HG02763 (cell line): ENCODE measurements around the gene FAXDC2.
"Not testable (repeated sequence)": the region's sequence is repeated elsewhere in the genome, so short reads cannot be mapped to it uniquely, and the experiment has no call there.

Source experiments
- ATAC-seq: cut with Tn5 transposase; IDR thresholded peaks from one replicate; pipeline ENCODE4 v1.9.1; 2021; ENCODE audit warnings: mild to moderate bottlenecking, moderate library complexity; ENCODE audit not compliant: unreplicated experiment

The FAXDC2 gene

GRCh38 chr5:154862766-154863165, 12.4 kb upstream of the FAXDC2 start:
- ATAC-seq: no peak

DNA sequence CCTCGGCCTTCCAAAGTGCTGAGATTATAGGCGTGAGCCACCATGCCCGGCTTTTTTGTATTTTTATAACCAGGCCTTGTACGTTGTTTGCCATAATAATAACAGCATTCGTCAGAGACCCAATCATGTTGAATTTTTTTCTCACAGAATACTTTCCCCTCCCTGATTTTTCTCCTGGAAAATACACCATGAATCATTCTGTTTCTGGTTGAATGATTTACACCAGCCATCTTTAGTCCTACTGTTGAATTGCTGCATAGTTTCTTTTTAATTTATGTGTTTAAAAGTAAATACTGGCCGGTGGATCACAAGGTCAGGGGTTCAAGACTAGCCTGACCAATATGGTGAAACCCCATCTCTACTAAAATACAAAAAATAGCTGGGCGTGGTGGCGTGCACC, 11.5 kb upstream of the FAXDC2 start:
- no peak for ATAC-seq

- ATAC-seq: no peak
Observed at GRCh38 chr5:154860765-154861164, 10.4 kb upstream of the FAXDC2 start.

GRCh38 chr5:154860123-154860522, 9.7 kb upstream of the FAXDC2 start:
- no peak for ATAC-seq

GRCh38 chr5:154858972-154859871, 8.8 kb upstream of the FAXDC2 start:
- no peak for ATAC-seq

DNA sequence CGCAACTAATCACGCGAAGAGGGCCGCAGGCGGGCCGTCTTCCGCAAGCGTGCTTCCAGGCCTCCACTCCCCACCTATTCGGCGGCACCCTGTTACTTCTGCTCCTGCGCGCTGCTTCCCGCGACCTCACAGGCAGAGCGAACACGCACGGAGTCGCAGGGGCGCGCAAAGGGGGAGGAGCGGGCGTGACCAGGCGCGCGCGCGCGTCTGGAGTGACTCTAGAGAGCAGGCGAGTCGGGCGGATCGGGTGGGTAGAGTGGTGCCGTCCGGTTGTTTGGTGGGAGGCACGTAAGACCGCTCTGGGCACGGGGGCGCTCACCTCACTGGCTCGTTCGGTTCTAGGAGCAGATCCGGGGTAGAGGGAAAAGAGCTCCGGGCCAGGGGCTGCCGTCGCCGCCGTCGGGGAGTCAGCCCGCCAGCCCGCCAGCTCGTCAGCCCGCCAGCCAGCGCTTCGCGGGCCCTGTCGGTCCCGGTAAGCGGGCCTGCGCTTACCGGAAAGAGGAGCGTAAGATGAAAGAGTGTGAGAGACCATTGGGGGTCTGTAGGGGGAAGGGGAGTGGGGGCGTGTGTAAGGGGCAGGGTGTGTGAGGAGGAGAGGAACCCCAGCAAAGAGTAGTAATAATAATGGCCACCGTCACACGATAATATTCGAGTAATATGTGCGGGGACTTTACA, 8.0 kb upstream of the FAXDC2 start, which contains the start of gene CNOT8:
TSS of gene CNOT8 (plus strand) at position 331 of the 675 bp plus-strand sequence. CDS start 4,652 bp downstream, outside the sequence.
- peak; percentile 79 for ATAC-seq

DNA sequence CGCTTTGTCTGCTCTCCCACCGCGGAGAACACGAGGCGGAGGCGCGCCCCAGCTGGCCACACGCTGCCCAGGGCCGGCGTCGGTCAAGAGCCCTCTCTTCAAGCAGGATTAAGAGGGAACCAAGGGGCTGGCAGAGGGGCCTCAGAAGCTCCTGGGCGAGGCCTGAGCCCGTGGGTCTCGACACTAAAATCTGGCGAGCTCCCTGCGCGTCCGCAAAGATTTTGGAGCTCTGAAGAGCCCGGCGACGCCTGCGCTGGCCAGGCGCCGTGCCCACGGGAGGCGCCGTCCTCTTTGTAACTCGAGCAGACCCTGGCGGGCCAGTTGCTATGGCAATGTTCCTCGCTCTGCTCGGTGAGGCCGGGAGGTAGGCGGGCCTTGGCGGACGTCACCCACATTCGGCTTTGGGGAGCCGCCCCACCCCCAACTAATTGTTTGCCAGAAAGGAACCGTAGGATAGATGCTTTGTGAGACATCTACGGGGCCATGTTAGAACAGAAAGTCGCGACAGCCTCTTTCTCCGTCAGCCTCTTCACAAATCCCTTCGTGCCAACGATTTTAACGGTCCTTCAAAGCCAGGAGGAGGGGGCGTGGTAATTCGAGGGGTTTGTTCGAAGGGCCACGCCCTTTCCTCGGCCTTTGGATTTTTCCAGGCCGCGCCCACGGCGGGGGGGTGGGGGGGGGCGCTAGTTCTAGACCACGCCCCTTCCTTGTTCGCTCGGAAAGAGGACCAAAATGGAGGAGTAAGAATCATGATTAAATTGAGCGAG, 7.3 kb upstream of the FAXDC2 start:
- peak; percentile 60 for ATAC-seq

DNA sequence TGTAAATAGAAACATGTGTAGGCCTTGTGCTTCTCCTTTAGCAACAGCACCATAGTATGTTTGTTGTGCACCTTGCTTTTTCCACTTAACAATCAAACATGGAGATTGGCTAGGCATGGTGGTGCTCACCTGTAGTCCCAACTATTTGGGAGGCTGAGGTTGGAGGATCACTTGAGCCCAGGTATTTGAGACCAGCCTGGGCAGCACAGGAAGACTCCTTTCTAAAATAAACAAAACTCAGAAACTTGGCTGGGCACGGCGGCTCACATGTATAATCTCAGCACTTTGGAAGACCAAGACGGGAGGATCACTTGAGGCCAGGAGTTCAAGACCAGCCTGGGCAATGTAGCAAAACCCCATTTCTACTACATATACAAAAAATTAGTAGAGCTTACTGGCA, 948 bp upstream of the FAXDC2 start:
- no peak for ATAC-seq

DNA sequence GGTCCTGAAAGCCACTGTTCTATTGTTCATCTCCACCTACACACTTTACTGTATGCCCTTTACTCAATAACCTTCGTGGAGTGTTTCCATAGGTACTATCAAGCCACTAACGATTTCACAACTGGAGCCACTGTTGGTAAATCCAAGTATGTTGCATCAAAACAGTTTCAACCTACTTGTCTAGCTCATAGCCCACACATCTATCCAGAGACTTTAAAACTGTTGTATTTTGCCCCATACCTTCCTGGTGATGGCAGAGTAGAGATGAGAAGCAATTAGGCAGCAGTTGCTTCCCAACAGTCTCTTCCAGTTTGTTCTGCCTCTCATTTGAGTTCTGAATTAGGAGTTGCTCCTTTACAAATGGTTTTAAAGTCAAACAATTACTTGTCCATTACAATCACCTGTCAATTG, 607 bp downstream of the FAXDC2 start:
- no peak for ATAC-seq

GRCh38 chr5:154849264-154849785, 1.1 kb downstream of the FAXDC2 start:
- no peak for ATAC-seq

GRCh38 chr5:154844809-154845208, 5.6 kb downstream of the FAXDC2 start:
- no peak for ATAC-seq

DNA sequence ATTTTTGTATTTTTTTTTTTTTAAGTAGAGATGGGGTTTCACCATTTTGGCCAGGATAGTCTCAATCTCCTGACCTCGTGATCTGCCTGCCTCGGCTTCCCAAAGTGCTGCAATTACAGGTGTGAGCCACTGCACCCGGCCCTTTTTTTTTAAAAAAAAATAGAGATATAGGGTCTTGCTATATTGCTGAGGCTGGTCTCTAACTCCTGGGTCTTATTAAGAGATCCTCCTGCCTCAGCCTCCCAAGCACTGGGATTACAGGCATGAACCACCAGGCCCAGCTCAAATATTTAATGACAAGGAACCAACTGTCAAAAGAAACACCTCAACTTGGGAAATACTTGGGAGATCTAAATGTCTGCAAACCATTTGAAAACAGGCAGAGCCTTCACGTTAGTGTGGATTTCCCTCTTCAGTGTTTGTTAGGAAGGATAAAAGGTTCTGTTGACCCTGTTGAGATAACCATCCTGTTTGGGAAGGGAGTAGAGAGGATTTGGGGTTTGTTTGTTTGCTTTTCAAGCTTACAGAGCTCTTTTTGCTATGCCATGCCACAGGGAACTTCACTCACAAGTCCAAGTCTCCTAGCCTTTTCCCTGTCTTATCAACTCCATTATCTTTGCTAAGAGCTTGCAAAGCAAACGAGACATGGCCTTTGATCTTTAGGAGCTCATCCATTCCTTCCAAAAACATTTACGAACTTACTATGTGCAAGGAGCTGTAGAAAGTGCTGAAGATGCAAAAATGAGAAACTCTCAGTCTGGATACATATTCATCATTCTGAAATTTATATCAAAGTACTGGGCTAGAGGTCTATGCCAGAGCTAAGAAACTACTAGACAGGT, 7.5 kb downstream of the FAXDC2 start:
- ATAC-seq: no peak

- ATAC-seq: no peak
Observed at GRCh38 chr5:154841273-154841661, 9.1 kb downstream of the FAXDC2 start.

DNA sequence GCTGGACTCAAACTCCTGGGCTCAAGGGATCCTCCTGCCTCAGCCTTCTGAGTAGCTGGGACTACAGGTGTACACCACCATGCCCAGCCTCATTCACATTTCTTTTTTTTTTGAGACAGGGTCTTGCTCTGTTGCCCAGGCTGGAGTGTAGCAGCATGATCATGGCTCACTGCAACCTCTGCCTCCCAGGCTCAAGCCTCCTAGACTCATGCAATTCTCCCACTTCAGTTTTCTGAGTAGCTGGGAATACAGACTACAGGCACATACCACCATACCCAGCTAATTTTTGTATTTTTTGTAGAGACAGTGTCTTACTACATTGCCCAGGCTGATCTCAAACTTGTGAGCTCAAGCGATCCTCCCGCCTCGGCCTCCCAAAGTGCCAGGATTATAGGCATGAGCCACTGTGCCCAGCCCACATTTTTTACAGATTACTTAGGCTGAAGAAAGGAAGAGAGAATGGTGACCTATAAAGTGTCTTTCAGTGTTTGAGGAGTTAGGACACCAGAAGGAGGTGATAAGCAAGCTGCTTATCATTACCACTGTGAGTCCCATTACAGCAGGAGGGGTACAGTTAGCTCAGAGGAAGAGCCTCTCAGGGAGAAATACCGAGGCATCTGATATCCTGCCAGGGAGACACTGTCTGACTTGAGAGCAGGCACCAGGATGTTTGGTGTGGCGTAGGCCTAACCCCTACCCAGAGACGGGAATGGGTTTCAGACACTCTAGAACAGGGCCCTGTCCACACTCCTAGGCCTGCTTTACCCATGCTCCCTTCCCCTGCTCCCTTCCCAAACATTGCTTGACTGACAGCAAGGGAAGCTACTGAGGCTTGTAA, 9.7 kb downstream of the FAXDC2 start:
- ATAC-seq: no peak

DNA sequence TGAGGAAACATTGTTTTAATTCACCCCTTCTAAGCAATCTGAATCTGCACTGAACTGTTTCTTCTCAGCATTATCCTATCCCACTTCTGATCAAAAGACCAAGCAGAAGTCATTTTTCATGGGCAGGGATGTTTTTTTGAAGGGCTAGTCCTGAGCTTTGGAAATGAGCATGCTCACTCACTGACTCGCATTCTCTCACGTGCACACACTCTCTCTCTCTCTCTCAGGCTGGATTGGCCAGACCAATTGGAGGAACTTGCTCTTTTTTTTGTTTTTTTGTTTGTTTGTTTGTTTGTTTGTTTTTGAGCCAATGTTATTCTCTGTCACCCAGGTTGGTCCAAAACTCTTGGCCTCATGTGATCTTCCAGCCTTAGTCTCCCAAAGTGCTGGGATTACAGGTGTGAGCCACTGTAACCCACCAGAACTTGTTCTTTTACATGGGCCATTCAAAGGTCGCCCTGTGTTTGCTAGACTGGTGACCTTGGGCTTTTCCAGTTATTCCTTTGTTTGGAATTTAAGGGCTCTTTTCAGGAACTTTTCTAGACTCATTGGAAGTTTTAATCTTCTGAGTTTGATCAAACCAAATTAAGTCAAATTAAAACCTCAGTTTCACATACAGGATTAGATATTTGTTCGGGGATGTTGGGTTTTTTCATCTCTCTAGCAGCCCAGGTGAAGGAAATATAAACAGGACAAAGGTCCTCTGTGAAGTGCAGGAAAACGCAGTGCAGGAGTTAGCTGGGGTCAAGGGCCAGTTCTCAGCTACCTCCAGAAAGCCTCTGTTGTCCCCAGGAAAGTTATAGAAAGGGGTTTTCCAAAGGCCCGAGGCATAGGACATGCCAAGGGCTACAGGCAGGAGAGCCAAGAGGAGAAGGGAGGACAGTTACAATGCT, 13.1 kb downstream of the FAXDC2 start:
- no peak for ATAC-seq

GRCh38 chr5:154836225-154836624, 14.2 kb downstream of the FAXDC2 start:
- no peak for ATAC-seq

GRCh38 chr5:154835701-154836052, 14.7 kb downstream of the FAXDC2 start:
- not testable (repeated sequence) for ATAC-seq

DNA sequence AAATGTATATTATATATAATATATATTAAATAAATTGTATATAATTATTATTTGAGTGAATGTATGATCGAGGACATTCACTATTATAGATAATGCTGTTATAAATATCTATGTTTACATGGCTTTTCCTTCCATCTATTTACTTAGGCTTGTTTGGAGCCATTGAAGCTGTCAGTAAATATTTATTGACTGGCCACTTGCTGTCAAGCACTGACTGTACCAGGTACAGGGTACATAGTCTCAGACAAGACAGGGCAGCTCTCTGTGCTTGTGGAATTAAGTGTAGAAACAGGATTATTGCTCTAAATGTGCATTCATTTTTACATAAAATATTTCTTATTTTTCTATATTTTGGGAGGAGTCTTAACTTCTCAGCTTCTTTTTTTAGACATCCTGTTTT, 16.4 kb downstream of the FAXDC2 start:
- ATAC-seq: no peak
